ENCODE data around the gene LYSMD1. TPM values are rescaled to one million over a fixed set of nuclear protein-coding genes. Genes with fewer than 3 reads are reported as not detected.
A peak's percentile ranks its signal among the peaks of the same experiment; 100 is the strongest.
"Not testable (repeated sequence)": the region's sequence is repeated elsewhere in the genome, so short reads cannot be mapped to it uniquely, and the experiment has no call there.

Gene LYSMD1
- polyA plus RNA-seq, 1 donor (not counting 4 experiments of a cell fraction or from before 2014, with no cell fraction given), result 5.6 TPM

DNA sequence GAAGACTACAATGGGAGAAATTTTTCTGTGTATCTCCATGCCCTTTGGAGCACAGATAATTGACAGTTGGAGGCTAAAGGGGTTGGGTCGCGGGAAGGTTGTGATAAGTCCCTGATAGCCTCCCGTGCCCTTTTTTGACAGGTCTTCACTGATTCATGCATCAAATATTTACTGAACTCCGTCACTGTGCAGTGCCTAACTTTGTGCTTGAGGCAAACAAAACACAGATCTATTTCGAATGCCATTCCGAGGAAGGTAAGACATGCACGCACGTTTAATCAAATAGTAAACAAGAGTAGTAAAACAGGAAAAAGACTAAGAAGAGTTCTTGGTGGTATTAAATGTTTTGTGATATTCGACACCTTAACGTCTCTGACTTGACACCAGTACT is 32.2 kb upstream of the LYSMD1 start:
- no peak for DNase-seq (ENCODE audit: low read depth, low spot score)
- peaks cover 40% of the 10 kb centered on the region for H3K79me2 ChIP-seq (ENCODE audit: control insufficient read depth, insufficient read depth, low read length)

GRCh38 chr1:151196292-151196800 is 30.6 kb upstream of the LYSMD1 start:
- DNase-seq (ENCODE audit: low read depth, low spot score) (no peak), FAIRE-seq (no peak)
- Histone ChIP-seq H3K79me2 (ENCODE audit: control insufficient read depth, insufficient read depth, low read length) (peaks cover 24% of the 10 kb centered on the region), H3K9ac (ENCODE audit: control insufficient read depth, extremely low read depth, insufficient read depth, low read length) (peak overlapping the region; percentile 81), H3K4me1 (ENCODE audit: control insufficient read depth, extremely low read depth, insufficient read depth, low read length) (peaks cover 31% of the 10 kb centered on the region), H3K36me3 (ENCODE audit: control insufficient read depth in 2 of 2, extremely low read depth in 1 of 2, insufficient read depth in 2 of 2, low read length in 2 of 2) (no peaks in the 10 kb centered on the region), H4K20me1 (ENCODE audit: control insufficient read depth, extremely low read depth, insufficient read depth, low read length) (peaks cover 2% of the 10 kb centered on the region), H3K9me3 (ENCODE audit: control insufficient read depth, low read depth, low read length) (no peaks in the 10 kb centered on the region), H3K4me2 (ENCODE audit: control insufficient read depth, extremely low read depth, insufficient read depth, low read depth, low read length) (peak overlapping the region; percentile 46), H3K27me3 (ENCODE audit: control insufficient read depth, extremely low read depth, insufficient read depth, low read length) (no peaks in the 10 kb centered on the region), H3K4me3 (ENCODE audit: control insufficient read depth in 2 of 3, extremely low read depth in 1 of 3, insufficient read depth in 2 of 3, low read depth in 1 of 3, low read length in 3 of 3) (peak overlapping the region in 2 of 3 experiments; percentile 61 to 67), H3K9me1 (ENCODE audit: control insufficient read depth, extremely low read depth, insufficient read depth, low read length) (no peaks in the 10 kb centered on the region), H3K27ac (ENCODE audit: control insufficient read depth, insufficient read depth, low read length) (peak overlapping the region; percentile 94), H2AFZ (ENCODE audit: control insufficient read depth, low read length) (peak overlapping the region; percentile 49)
- no peak for TF ChIP-seq EZH2 (IDR thresholded peaks at IDR 0.05; ENCODE audit: low read length)
- peak; percentile 31 to 62 (median 53) for TF ChIP-seq CTCF (optimal IDR thresholded peaks at IDR 0.05 in 1 of 3, IDR thresholded peaks at IDR 0.05 in 1 of 3, conservative IDR thresholded peaks at IDR 0.05 in 1 of 3; ENCODE audit: extremely low read depth in 1 of 3, insufficient read depth in 2 of 3, low read length in 3 of 3)
- dilution Hi-C loops (cut with MboI; ENCODE audit: extremely low pct_ligation_motif_present, low sequenced_read_pairs), result no loop called here

More for the DNA sequence above, 32.2 kb upstream of the LYSMD1 start:
- peak overlapping the region; percentile 94 for H3K4me2 ChIP-seq (ENCODE audit: control insufficient read depth, extremely low read depth, insufficient read depth, low read depth, low read length)
- peaks cover 10% of the 10 kb centered on the region for H4K20me1 ChIP-seq (ENCODE audit: control insufficient read depth, extremely low read depth, insufficient read depth, low read length)
- peaks cover 40% of the 10 kb centered on the region for H3K4me1 ChIP-seq (ENCODE audit: control insufficient read depth, extremely low read depth, insufficient read depth, low read length)
- no peaks in the 10 kb centered on the region for H3K9me3 ChIP-seq (ENCODE audit: control insufficient read depth, low read depth, low read length)
- H3K27me3 ChIP-seq (ENCODE audit: control insufficient read depth, extremely low read depth, insufficient read depth, low read length), result no peaks in the 10 kb centered on the region
- dilution Hi-C loops (cut with MboI; ENCODE audit: extremely low pct_ligation_motif_present, low sequenced_read_pairs), result no loop called here
- H2AFZ ChIP-seq (ENCODE audit: control insufficient read depth, low read length), result peak overlapping the region; percentile 68
- FAIRE-seq, result no peak
- H3K36me3 ChIP-seq (ENCODE audit: control insufficient read depth in 2 of 2, extremely low read depth in 1 of 2, insufficient read depth in 2 of 2, low read length in 2 of 2), result peaks cover 3 to 7% of the 10 kb centered on the region in 2 experiments
- peak overlapping the region; percentile 95 for H3K27ac ChIP-seq (ENCODE audit: control insufficient read depth, insufficient read depth, low read length)
- peaks cover 3% of the 10 kb centered on the region for H3K9me1 ChIP-seq (ENCODE audit: control insufficient read depth, extremely low read depth, insufficient read depth, low read length)
- peak overlapping the region; percentile 95 to 100 (median 99) for H3K4me3 ChIP-seq (ENCODE audit: control insufficient read depth in 2 of 3, extremely low read depth in 1 of 3, insufficient read depth in 2 of 3, low read depth in 1 of 3, low read length in 3 of 3)
- H3K9ac ChIP-seq (ENCODE audit: control insufficient read depth, extremely low read depth, insufficient read depth, low read length), result peak overlapping the region; percentile 97
- no peak for TF ChIP-seq EZH2 (IDR thresholded peaks at IDR 0.05; ENCODE audit: low read length)
- TF ChIP-seq CTCF (optimal IDR thresholded peaks at IDR 0.05 in 1 of 3, IDR thresholded peaks at IDR 0.05 in 1 of 3, conservative IDR thresholded peaks at IDR 0.05 in 1 of 3; ENCODE audit: extremely low read depth in 1 of 3, insufficient read depth in 2 of 3, low read length in 3 of 3), result no peak

- Histone ChIP-seq H3K27ac (ENCODE audit: control insufficient read depth, insufficient read depth, low read length) (peak overlapping the region; percentile 94), H3K4me1 (ENCODE audit: control insufficient read depth, extremely low read depth, insufficient read depth, low read length) (peaks cover 23% of the 10 kb centered on the region), H3K4me3 (ENCODE audit: control insufficient read depth in 2 of 3, extremely low read depth in 1 of 3, insufficient read depth in 2 of 3, low read depth in 1 of 3, low read length in 3 of 3) (peak overlapping the region; percentile 37 to 71 (median 56)), H3K4me2 (ENCODE audit: control insufficient read depth, extremely low read depth, insufficient read depth, low read depth, low read length) (peak overlapping the region; percentile 46), H3K9ac (ENCODE audit: control insufficient read depth, extremely low read depth, insufficient read depth, low read length) (peak overlapping the region; percentile 81), H3K79me2 (ENCODE audit: control insufficient read depth, insufficient read depth, low read length) (peaks cover 17% of the 10 kb centered on the region), H2AFZ (ENCODE audit: control insufficient read depth, low read length) (peak overlapping the region; percentile 17)
- H3K36me3 ChIP-seq (ENCODE audit: control insufficient read depth in 2 of 2, extremely low read depth in 1 of 2, insufficient read depth in 2 of 2, low read length in 2 of 2); H4K20me1 ChIP-seq (ENCODE audit: control insufficient read depth, extremely low read depth, insufficient read depth, low read length); H3K27me3 ChIP-seq (ENCODE audit: control insufficient read depth, extremely low read depth, insufficient read depth, low read length); dilution Hi-C loops (cut with MboI; ENCODE audit: extremely low pct_ligation_motif_present, low sequenced_read_pairs); H3K9me3 ChIP-seq (ENCODE audit: control insufficient read depth, low read depth, low read length); H3K9me1 ChIP-seq (ENCODE audit: control insufficient read depth, extremely low read depth, insufficient read depth, low read length): not testable (repeated sequence)
- DNase-seq (ENCODE audit: low read depth, low spot score), result peak; percentile 94
- FAIRE-seq, result peak; percentile 73
Observed at GRCh38 chr1:151194894-151195594, 29.3 kb upstream of the LYSMD1 start.
